GM12878 (cell line): ENCODE data around the gene ACSL4. TPM values are rescaled to one million over a fixed set of nuclear protein-coding genes. Genes with fewer than 3 reads are reported as not detected.

ENCODE experiments used
- CBX5 ChIP-seq: sonication (generic); IDR thresholded peaks from 2 replicates; pipeline ENCODE4 v1.6.1; 2016; ENCODE audit warnings: low read depth, moderate library complexity, mild to moderate bottlenecking, inconsistent platforms
- IKZF2 ChIP-seq, 2 experiments: fragments of 450-650 bp; IDR thresholded peaks; 2 replicates each; pipeline ENCODE4 v1.6.1; 2017; ENCODE audit warnings: mild to moderate bottlenecking in 2 of 2, moderate library complexity in 2 of 2
- JUNB ChIP-seq: IDR thresholded peaks from 2 replicates; pipeline ENCODE4 v1.6.1; 2016; ENCODE audit warnings: antibody characterized with exemption, mild to moderate bottlenecking
- MEF2A ChIP-seq: IDR thresholded peaks from 2 replicates; pipeline ENCODE4 v1.6.1; 2011; ENCODE audit warnings: low read depth, mild to moderate bottlenecking, low read length, moderate library complexity; ENCODE audit not compliant: insufficient read depth
- MTA2 ChIP-seq: fragments of 450-650 bp; IDR thresholded peaks from 2 replicates; pipeline ENCODE4 v1.6.1; 2016; ENCODE audit warnings: low read depth, mild to moderate bottlenecking, moderate library complexity
- MYB ChIP-seq: fragments of 150-350 bp; IDR thresholded peaks from 2 replicates; pipeline ENCODE4 v1.6.1; 2014; ENCODE audit warnings: mild to moderate bottlenecking, low read depth, low read length, borderline replicate concordance
- NFXL1 ChIP-seq: fragments of 450-650 bp; IDR thresholded peaks from 2 replicates; pipeline ENCODE4 v1.6.1; 2017; ENCODE audit warnings: antibody characterized with exemption, mild to moderate bottlenecking, borderline replicate concordance
- NFYB ChIP-seq: IDR thresholded peaks from 2 replicates; pipeline ENCODE4 v1.6.1; 2011; ENCODE audit warnings: low read depth, mild to moderate bottlenecking, low read length, improper control_type of control experiment, moderate library complexity; ENCODE audit not compliant: insufficient read depth
- RFX5 ChIP-seq: IDR thresholded peaks from 2 replicates; pipeline ENCODE4 v1.6.1; 2011; ENCODE audit warnings: low read depth, low read length, improper control_type of control experiment
- SMAD5 ChIP-seq: IDR thresholded peaks from 2 replicates; pipeline ENCODE4 v1.6.1; 2016; ENCODE audit warnings: antibody characterized with exemption, low read depth
- TCF12 ChIP-seq: IDR thresholded peaks from 2 replicates; pipeline ENCODE4 v1.6.1; 2011; ENCODE audit warnings: low read depth, mild to moderate bottlenecking, low read length
- TCF7 ChIP-seq: IDR thresholded peaks from 2 replicates; pipeline ENCODE4 v1.6.1; 2014; ENCODE audit warnings: antibody characterized with exemption, borderline replicate concordance
- YY1 ChIP-seq: IDR thresholded peaks from 2 replicates; pipeline ENCODE4 v1.6.1; 2011; ENCODE audit warnings: low read depth, mild to moderate bottlenecking, low read length
- ZNF384 ChIP-seq: IDR thresholded peaks from 2 replicates; pipeline ENCODE4 v1.6.1; 2012; ENCODE audit warnings: low read depth, mild to moderate bottlenecking, low read length, improper control_type of control experiment, borderline replicate concordance
- polyA plus RNA-seq, 11 experiments: library from polyadenylated mRNA; depleted of rRNA in 4 of 11; unstranded in 6 of 11; stranded (reverse) in 5 of 11; fragments of >200 nt; fragmentation: Nextera tagmentation in 4 of 11; fragmentation: Illumina TruSeq in 1 of 11; extraction: Ambion mirVana in 4 of 11; extraction: Trizol in 1 of 11; gene quantifications; 1 replicate in 1 of 11; 2 replicates in 10 of 11; pipeline versions ENCODE4 v1.2.1 to v1.2.3, GENCODE V29; 2011 to 2016; ENCODE audit warnings: inconsistent platforms in 2 of 11, missing spikeins in 2 of 11, low read depth in 1 of 11
- total RNA-seq, 4 experiments: library from RNA; depleted of rRNA in 3 of 4; stranded (reverse); fragments of >200 nt in 3 of 4; fragmentation: Illumina TruSeq in 1 of 4; extraction: Trizol in 1 of 4; gene quantifications; 2 replicates each; pipeline versions ENCODE4 v1.2.1 to v1.2.3, GENCODE V29; 2013 to 2021
- TF ChIP-seq, protein P1 (sequence below): fragments of 450-650 bp; conservative IDR thresholded peaks from 2 replicates; pipeline ENCODE4 v1.6.1; 2017; ENCODE audit warnings: mild to moderate bottlenecking, moderate library complexity
- TF ChIP-seq, protein P2 (sequence below): fragments of 450-650 bp; IDR thresholded peaks from 2 replicates; pipeline ENCODE4 v1.6.1; 2017; ENCODE audit warnings: low read depth, mild to moderate bottlenecking, moderate library complexity
- TF ChIP-seq, protein P3 (sequence below): fragments of 450-650 bp; IDR thresholded peaks from 2 replicates; pipeline ENCODE4 v1.6.1; 2017; ENCODE audit warnings: mild to moderate bottlenecking, moderate library complexity
- TF ChIP-seq, protein P4 (sequence below): fragments of 150-350 bp; IDR thresholded peaks from 2 replicates; pipeline ENCODE4 v1.6.1; 2016; ENCODE audit warnings: low read depth, low read length
- TF ChIP-seq, protein P5 (sequence below): IDR thresholded peaks from 2 replicates; pipeline ENCODE4 v1.6.1; 2012; ENCODE audit warnings: low read depth, low read length, improper control_type of control experiment

Gene ACSL4
- total and polyA plus RNA-seq, 10 of the 15 experiments (the other 5 are each of a cell fraction or from before 2014, with no cell fraction given): 20.7 to 66.6 (median 45.4) TPM

DNA sequence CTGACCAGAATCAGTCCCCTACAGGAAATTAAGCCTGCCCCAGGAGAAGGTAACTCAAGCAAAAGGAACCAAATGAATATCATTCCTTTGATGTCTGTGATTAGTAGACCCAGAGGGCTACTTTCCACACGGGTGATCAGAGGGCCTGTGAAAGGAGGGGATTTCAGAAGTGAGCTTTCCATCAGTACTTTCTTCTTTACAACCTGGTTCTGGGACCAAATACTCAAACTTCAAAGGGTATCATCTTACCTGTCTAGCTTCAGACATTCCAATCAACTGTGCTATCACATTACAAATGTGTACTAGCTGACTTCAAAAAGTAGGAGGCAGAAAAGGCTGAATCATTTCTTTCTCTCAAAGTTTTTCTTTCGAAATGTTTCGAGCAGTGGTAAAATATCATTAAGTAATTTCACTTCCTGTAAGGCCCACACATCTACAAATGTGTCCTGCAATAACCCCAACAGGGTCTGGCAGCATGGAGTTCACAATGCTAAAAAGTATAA is 23.9 kb downstream of the ACSL4 start (continued):
- TF ChIP-seq TCF12 (no peak), SMAD5 (no peak), IKZF2 (IDR thresholded peaks at IDR 0.05) (peak; percentile 74 to 76), NFXL1 (no peak), TCF7 (peak; percentile 100), JUNB (peak; percentile 88), MEF2A (no peak), MTA2 (peak; percentile 95), YY1 (no peak), NFYB (no peak), RFX5 (no peak), ZNF384 (no peak; the same call in 1 of the 2 replicates), CBX5 (no peak), MYB (no peak)
- TF ChIP-seq, protein P1, sequence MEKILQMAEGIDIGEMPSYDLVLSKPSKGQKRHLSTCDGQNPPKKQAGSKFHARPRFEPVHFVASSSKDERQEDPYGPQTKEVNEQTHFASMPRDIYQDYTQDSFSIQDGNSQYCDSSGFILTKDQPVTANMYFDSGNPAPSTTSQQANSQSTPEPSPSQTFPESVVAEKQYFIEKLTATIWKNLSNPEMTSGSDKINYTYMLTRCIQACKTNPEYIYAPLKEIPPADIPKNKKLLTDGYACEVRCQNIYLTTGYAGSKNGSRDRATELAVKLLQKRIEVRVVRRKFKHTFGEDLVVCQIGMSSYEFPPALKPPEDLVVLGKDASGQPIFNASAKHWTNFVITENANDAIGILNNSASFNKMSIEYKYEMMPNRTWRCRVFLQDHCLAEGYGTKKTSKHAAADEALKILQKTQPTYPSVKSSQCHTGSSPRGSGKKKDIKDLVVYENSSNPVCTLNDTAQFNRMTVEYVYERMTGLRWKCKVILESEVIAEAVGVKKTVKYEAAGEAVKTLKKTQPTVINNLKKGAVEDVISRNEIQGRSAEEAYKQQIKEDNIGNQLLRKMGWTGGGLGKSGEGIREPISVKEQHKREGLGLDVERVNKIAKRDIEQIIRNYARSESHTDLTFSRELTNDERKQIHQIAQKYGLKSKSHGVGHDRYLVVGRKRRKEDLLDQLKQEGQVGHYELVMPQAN: no peak
- TF ChIP-seq, protein P2, sequence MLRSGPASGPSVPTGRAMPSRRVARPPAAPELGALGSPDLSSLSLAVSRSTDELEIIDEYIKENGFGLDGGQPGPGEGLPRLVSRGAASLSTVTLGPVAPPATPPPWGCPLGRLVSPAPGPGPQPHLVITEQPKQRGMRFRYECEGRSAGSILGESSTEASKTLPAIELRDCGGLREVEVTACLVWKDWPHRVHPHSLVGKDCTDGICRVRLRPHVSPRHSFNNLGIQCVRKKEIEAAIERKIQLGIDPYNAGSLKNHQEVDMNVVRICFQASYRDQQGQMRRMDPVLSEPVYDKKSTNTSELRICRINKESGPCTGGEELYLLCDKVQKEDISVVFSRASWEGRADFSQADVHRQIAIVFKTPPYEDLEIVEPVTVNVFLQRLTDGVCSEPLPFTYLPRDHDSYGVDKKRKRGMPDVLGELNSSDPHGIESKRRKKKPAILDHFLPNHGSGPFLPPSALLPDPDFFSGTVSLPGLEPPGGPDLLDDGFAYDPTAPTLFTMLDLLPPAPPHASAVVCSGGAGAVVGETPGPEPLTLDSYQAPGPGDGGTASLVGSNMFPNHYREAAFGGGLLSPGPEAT: peak; percentile 79
- TF ChIP-seq, protein P3, sequence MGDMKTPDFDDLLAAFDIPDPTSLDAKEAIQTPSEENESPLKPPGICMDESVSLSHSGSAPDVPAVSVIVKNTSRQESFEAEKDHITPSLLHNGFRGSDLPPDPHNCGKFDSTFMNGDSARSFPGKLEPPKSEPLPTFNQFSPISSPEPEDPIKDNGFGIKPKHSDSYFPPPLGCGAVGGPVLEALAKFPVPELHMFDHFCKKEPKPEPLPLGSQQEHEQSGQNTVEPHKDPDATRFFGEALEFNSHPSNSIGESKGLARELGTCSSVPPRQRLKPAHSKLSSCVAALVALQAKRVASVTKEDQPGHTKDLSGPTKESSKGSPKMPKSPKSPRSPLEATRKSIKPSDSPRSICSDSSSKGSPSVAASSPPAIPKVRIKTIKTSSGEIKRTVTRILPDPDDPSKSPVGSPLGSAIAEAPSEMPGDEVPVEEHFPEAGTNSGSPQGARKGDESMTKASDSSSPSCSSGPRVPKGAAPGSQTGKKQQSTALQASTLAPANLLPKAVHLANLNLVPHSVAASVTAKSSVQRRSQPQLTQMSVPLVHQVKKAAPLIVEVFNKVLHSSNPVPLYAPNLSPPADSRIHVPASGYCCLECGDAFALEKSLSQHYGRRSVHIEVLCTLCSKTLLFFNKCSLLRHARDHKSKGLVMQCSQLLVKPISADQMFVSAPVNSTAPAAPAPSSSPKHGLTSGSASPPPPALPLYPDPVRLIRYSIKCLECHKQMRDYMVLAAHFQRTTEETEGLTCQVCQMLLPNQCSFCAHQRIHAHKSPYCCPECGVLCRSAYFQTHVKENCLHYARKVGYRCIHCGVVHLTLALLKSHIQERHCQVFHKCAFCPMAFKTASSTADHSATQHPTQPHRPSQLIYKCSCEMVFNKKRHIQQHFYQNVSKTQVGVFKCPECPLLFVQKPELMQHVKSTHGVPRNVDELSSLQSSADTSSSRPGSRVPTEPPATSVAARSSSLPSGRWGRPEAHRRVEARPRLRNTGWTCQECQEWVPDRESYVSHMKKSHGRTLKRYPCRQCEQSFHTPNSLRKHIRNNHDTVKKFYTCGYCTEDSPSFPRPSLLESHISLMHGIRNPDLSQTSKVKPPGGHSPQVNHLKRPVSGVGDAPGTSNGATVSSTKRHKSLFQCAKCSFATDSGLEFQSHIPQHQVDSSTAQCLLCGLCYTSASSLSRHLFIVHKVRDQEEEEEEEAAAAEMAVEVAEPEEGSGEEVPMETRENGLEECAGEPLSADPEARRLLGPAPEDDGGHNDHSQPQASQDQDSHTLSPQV: no peak
- TF ChIP-seq, protein P4, sequence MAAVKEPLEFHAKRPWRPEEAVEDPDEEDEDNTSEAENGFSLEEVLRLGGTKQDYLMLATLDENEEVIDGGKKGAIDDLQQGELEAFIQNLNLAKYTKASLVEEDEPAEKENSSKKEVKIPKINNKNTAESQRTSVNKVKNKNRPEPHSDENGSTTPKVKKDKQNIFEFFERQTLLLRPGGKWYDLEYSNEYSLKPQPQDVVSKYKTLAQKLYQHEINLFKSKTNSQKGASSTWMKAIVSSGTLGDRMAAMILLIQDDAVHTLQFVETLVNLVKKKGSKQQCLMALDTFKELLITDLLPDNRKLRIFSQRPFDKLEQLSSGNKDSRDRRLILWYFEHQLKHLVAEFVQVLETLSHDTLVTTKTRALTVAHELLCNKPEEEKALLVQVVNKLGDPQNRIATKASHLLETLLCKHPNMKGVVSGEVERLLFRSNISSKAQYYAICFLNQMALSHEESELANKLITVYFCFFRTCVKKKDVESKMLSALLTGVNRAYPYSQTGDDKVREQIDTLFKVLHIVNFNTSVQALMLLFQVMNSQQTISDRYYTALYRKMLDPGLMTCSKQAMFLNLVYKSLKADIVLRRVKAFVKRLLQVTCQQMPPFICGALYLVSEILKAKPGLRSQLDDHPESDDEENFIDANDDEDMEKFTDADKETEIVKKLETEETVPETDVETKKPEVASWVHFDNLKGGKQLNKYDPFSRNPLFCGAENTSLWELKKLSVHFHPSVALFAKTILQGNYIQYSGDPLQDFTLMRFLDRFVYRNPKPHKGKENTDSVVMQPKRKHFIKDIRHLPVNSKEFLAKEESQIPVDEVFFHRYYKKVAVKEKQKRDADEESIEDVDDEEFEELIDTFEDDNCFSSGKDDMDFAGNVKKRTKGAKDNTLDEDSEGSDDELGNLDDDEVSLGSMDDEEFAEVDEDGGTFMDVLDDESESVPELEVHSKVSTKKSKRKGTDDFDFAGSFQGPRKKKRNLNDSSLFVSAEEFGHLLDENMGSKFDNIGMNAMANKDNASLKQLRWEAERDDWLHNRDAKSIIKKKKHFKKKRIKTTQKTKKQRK: no peak
- TF ChIP-seq, protein P5, sequence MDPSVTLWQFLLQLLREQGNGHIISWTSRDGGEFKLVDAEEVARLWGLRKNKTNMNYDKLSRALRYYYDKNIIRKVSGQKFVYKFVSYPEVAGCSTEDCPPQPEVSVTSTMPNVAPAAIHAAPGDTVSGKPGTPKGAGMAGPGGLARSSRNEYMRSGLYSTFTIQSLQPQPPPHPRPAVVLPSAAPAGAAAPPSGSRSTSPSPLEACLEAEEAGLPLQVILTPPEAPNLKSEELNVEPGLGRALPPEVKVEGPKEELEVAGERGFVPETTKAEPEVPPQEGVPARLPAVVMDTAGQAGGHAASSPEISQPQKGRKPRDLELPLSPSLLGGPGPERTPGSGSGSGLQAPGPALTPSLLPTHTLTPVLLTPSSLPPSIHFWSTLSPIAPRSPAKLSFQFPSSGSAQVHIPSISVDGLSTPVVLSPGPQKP: no peak
